HepG2 (cell line): ENCODE data around the gene ANKRD40. TPM values are rescaled to one million over a fixed set of nuclear protein-coding genes. Genes with fewer than 3 reads are reported as not detected.

Experiments used
- AGO2 ChIP-seq: fragments of 200-400 bp; formaldehyde crosslinking; optimal IDR thresholded peaks from 2 replicates; pipeline ENCODE3; 2017; ENCODE audit warnings: mild to moderate bottlenecking, low read depth, low read length, moderate library complexity
- BRD4 ChIP-seq: sonication (generic); formaldehyde crosslinking; IDR thresholded peaks from 2 replicates; pipeline ENCODE4 v1.4.0; 2020; ENCODE audit warnings: missing genetic modification reagents
- CEBPB ChIP-seq: IDR thresholded peaks from 2 replicates; pipeline ENCODE4 v1.6.1; 2011; ENCODE audit warnings: low read depth, low read length, improper control_type of control experiment, borderline replicate concordance
- KAT7 ChIP-seq: IDR thresholded peaks from 2 replicates; pipeline ENCODE4 v1.6.1; 2018; ENCODE audit warnings: borderline replicate concordance, missing compliant biosample characterization
- MED1 ChIP-seq: sonication (generic); formaldehyde crosslinking; IDR thresholded peaks from 2 replicates; pipeline ENCODE4 v1.4.0; 2020; ENCODE audit warnings: missing genetic modification reagents
- MYC ChIP-seq: sonication (generic); formaldehyde crosslinking; IDR thresholded peaks from 2 replicates; pipeline ENCODE4 v1.9.0; 2021; ENCODE audit warnings: missing genetic modification reagents, borderline replicate concordance
- NBN ChIP-seq: fragments of 450-650 bp; conservative IDR thresholded peaks from 2 replicates; pipeline ENCODE4 v1.6.1; 2017
- PHF20 ChIP-seq: sonication (generic); formaldehyde crosslinking; IDR thresholded peaks from 2 replicates; pipeline ENCODE4 v1.5.0; 2020; ENCODE audit warnings: mild to moderate bottlenecking, missing genetic modification reagents
- RFX3 ChIP-seq: IDR thresholded peaks from 2 replicates; pipeline ENCODE4 v1.6.1; 2016; ENCODE audit warnings: missing biosample characterization, missing genetic modification reagents
- SATB2 ChIP-seq: sonication (generic); formaldehyde crosslinking; IDR thresholded peaks from 2 replicates; pipeline ENCODE4 v1.5.0; 2020; ENCODE audit warnings: missing genetic modification reagents
- SP1 ChIP-seq, 2 experiments: fragments of 450-650 bp in 1 of 2; sonication (generic) in 1 of 2; formaldehyde crosslinking in 1 of 2; IDR thresholded peaks; 2 replicates each; pipeline versions ENCODE4 v1.4.0 to v1.6.1; 2016 to 2020; ENCODE audit warnings: missing genetic modification reagents in 1 of 2
- ZBTB26 ChIP-seq: IDR thresholded peaks from 2 replicates; pipeline ENCODE4 v1.6.1; 2016; ENCODE audit warnings: missing compliant biosample characterization, missing genetic modification reagents, borderline replicate concordance
- ZHX2 ChIP-seq, 2 experiments: sonication (generic) in 1 of 2; formaldehyde crosslinking in 1 of 2; IDR thresholded peaks; 2 replicates each; pipeline versions ENCODE4 v1.6.1 to v1.9.0; 2014 to 2022; ENCODE audit warnings: antibody characterized with exemption in 1 of 2, borderline replicate concordance in 1 of 2, inconsistent platforms in 1 of 2, low read depth in 1 of 2, missing genetic modification reagents in 1 of 2
- ZNF317 ChIP-seq: sonication (generic); formaldehyde crosslinking; IDR thresholded peaks from 2 replicates; pipeline ENCODE4 v1.5.0; 2020; ENCODE audit warnings: mild to moderate bottlenecking, missing genetic modification reagents
- ZNF570 ChIP-seq: sonication (generic); formaldehyde crosslinking; IDR thresholded peaks from 2 replicates; pipeline ENCODE4 v1.4.0; 2020; ENCODE audit warnings: mild to moderate bottlenecking, missing genetic modification reagents, borderline replicate concordance
- ZNF710 ChIP-seq: sonication (generic); formaldehyde crosslinking; IDR thresholded peaks from 2 replicates; pipeline ENCODE4 v1.5.0; 2020; ENCODE audit warnings: mild to moderate bottlenecking, missing genetic modification reagents, borderline replicate concordance
- ZNF724P ChIP-seq: sonication (generic); formaldehyde crosslinking; IDR thresholded peaks from 2 replicates; pipeline ENCODE4 v1.8.0; 2022; ENCODE audit warnings: missing genetic modification reagents, borderline replicate concordance
- ZNF879 ChIP-seq: sonication (generic); formaldehyde crosslinking; IDR thresholded peaks from 2 replicates; pipeline ENCODE4 v1.8.1; 2023; ENCODE audit warnings: missing genetic modification reagents
- ZSCAN31 ChIP-seq: sonication (generic); formaldehyde crosslinking; IDR thresholded peaks from 2 replicates; pipeline ENCODE4 v1.5.0; 2020; ENCODE audit warnings: low read depth, mild to moderate bottlenecking, missing genetic modification reagents
- polyA plus RNA-seq, 8 experiments: library from polyadenylated mRNA; depleted of rRNA in 3 of 8; stranded (reverse) in 7 of 8; unstranded in 1 of 8; fragments of >200 nt; fragmentation: Illumina TruSeq in 4 of 8; extraction: Trizol in 4 of 8; gene quantifications; 2 replicates each; pipeline versions ENCODE4 v1.2.1 to v1.2.3, GENCODE V29; 2011 to 2016; ENCODE audit warnings: low read depth in 4 of 8, missing spikeins in 1 of 8, mixed read lengths in 1 of 8; ENCODE audit not compliant: insufficient read depth in 1 of 8
- total RNA-seq, 5 experiments: library from RNA; depleted of rRNA; stranded (reverse); fragments of >200 nt; fragmentation: Illumina TruSeq; extraction: Trizol; gene quantifications; 2 replicates each; pipeline ENCODE4 v1.2.3, GENCODE V29; 2016; ENCODE audit warnings: low read depth in 1 of 5

ANKRD40 gene
- total and polyA plus RNA-seq, 2 of the 13 experiments (the other 11 are each of a cell fraction or from before 2014, with no cell fraction given): 35.0 to 46.4 TPM

- no peak; the same call in 1 of the 2 replicates for TF ChIP-seq PHF20 (CRISPR knock-in tag)
- TF ChIP-seq SP1 (IDR thresholded peaks at IDR 0.05): no peak
- peak; percentile 60; the same call in 1 of the 2 replicates for TF ChIP-seq SP1 (CRISPR knock-in tag; IDR thresholded peaks at IDR 0.05)
- peak; percentile 13; the same call in 1 of the 2 replicates for TF ChIP-seq ZNF317 (CRISPR knock-in tag)
- TF ChIP-seq ZNF710 (CRISPR knock-in tag): peak; percentile 27; the same call in 1 of the 2 replicates
- no peak for TF ChIP-seq RFX3 (CRISPR knock-in tag)
- TF ChIP-seq AGO2: peak; percentile 76
- peak; percentile 52; the same call in 1 of the 2 replicates for TF ChIP-seq MYC
- peak; percentile 59; the same call in 1 of the 2 replicates for TF ChIP-seq KAT7
- peak; percentile 38; the same call in 1 of the 2 replicates for TF ChIP-seq MED1
- TF ChIP-seq BRD4 (CRISPR knock-in tag): peak; percentile 89; the same call in 1 of the 2 replicates
- TF ChIP-seq ZBTB26 (CRISPR knock-in tag): peak; percentile 56; the same call in 1 of the 2 replicates
- peak; percentile 54; the same call in 1 of the 2 replicates for TF ChIP-seq ZHX2 (IDR thresholded peaks at IDR 0.05; ENCODE audit: low read depth)
- TF ChIP-seq ZHX2 (CRISPR knock-in tag; IDR thresholded peaks at IDR 0.05; ENCODE audit: borderline replicate concordance): 0 out of 2 replicates have a peak, but pooled peaks have one; percentile 12
- peak; percentile 93 for TF ChIP-seq CEBPB
- TF ChIP-seq SATB2: 0 out of 2 replicates have a peak, but pooled peaks have one; percentile 16
- peak; percentile 82 for TF ChIP-seq ZNF724P
- no peak for TF ChIP-seq NBN
- peak; percentile 87; the same call in 1 of the 2 replicates for TF ChIP-seq ZNF570 (CRISPR knock-in tag)
- 0 out of 2 replicates have a peak, but pooled peaks have one; percentile 62 for TF ChIP-seq ZNF879 (CRISPR knock-in tag)
- peak; percentile 10; the same call in 1 of the 2 replicates for TF ChIP-seq ZSCAN31 (CRISPR knock-in tag)
Observed at GRCh38 chr17:50687200-50688066, 20.3 kb downstream of the ANKRD40 start (continued).
